Tibial nerve (tissue), 4 donors: ENCODE results near the gene PPP2R3A.

Experiments
- CTCF ChIP-seq, 5 experiments: fragments of 200-600 bp in 3 of 5; fragments of 450-650 bp in 2 of 5; sonication (generic) in 3 of 5; IDR thresholded peaks; one replicate each; pipeline ENCODE4 v1.5.1; 2016 to 2019; ENCODE audit warnings: antibody characterized with exemption in 5 of 5, mild to moderate bottlenecking in 3 of 5, moderate library complexity in 2 of 5
- EP300 ChIP-seq, 2 donors: sonication (generic); formaldehyde crosslinking; IDR thresholded peaks; one replicate each; pipeline ENCODE4 v1.6.1; 2017; ENCODE audit warnings: antibody characterized with exemption in 2 of 2, mild to moderate bottlenecking in 1 of 2

DNA sequence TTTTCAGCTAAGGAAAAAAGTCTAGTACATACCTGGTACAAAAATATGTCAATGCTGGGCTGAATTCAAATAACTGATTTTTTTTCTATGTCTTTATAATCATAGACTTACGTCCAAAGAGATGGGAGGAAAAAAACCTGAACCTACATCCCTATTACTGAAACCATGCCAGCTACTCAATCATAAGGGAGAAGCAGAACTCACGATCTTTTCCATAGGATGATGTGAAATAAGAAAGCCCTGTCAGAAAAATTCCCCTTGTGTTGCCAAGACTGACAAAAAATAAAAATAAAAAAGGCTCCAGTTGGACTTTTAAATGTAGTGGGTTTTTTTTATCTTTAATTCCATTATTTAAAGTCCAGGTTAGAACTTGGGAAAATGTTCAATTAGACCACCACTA lies 227.3 kb downstream of the PPP2R3A start:
- TF ChIP-seq CTCF (IDR thresholded peaks at IDR 0.05) (no peak), EP300 (IDR thresholded peaks at IDR 0.05) (no peak)
